Kidney (tissue), 14 donors: ENCODE results near the gene SP3. TPM values are rescaled to one million over a fixed set of nuclear protein-coding genes. Genes with fewer than 3 reads are reported as not detected.

ENCODE experiments used
- DNase-seq, 5 donors: peaks; one replicate each; pipeline ENCODE4 v3.0.0-alpha.2; 2013 to 2020
- FAIRE-seq: peaks from 2 replicates; lab custom pipeline; 2012; peaks lifted over from hg19 to GRCh38; lab: Jason Lieb, UNC
- H3K27ac ChIP-seq, 2 donors: one replicate each; pipeline ENCODE4 v1.7.0; 2013; ENCODE audit warnings: low read depth in 2 of 2, low read length in 2 of 2, inconsistent platforms in 1 of 2
- H3K27me3 ChIP-seq: one replicate; pipeline ENCODE4 v1.7.1; 2013; ENCODE audit warnings: low read length, inconsistent platforms; ENCODE audit not compliant: control insufficient read depth, insufficient read depth
- H3K36me3 ChIP-seq, 3 donors: one replicate each; pipeline versions ENCODE4 v1.7.0 to v1.7.1; 2013; ENCODE audit warnings: low read length in 3 of 3, control low read depth in 1 of 3, inconsistent platforms in 1 of 3; ENCODE audit not compliant: insufficient read depth in 3 of 3, control insufficient read depth in 2 of 3
- H3K4me1 ChIP-seq, 3 donors: one replicate each; pipeline versions ENCODE4 v1.7.0 to v1.7.1; 2013; ENCODE audit warnings: low read length in 3 of 3, inconsistent platforms in 1 of 3, low read depth in 1 of 3; ENCODE audit not compliant: control insufficient read depth in 2 of 3, insufficient read depth in 2 of 3
- H3K4me3 ChIP-seq, 3 donors: one replicate each; pipeline versions ENCODE4 v1.7.0 to v1.8.1; 2013; ENCODE audit warnings: low read length in 3 of 3, control low read depth in 1 of 3, inconsistent platforms in 1 of 3
- H3K9ac ChIP-seq, 3 donors: one replicate each; pipeline versions ENCODE4 v1.7.0 to v1.7.1; 2013; ENCODE audit warnings: low read length in 3 of 3, control low read depth in 1 of 3, inconsistent platforms in 1 of 3
- H3K9me3 ChIP-seq, 3 donors: one replicate each; pipeline versions ENCODE4 v1.7.0 to v1.7.1; 2013; ENCODE audit warnings: low read length in 3 of 3, control low read depth in 1 of 3, inconsistent platforms in 1 of 3; ENCODE audit not compliant: control insufficient read depth in 2 of 3, insufficient read depth in 1 of 3
- CTCF ChIP-seq: IDR thresholded peaks from 3 replicates; pipeline ENCODE4 v1.5.1; 2012; ENCODE audit warnings: mild to moderate bottlenecking, moderate library complexity, borderline replicate concordance; ENCODE audit not compliant: insufficient read depth; ENCODE audit errors: extremely low read depth
- intact Hi-C: fragments of 100-400 bp; cut with DNase I; formaldehyde crosslinking; loops from one replicate; pipeline ENCODE4 v1.11.1; 2022
- polyA plus RNA-seq: library from polyadenylated mRNA; stranded (reverse); fragments of 350-450 nt; fragmentation: Illumina TruSeq; extraction: RNeasy Lipid Tissue Mini Kit (QIAGEN cat#74804); gene quantifications from one replicate; pipeline ENCODE4 v1.2.3, GENCODE V29; 2014; ENCODE audit warnings: low read depth, low replicate concordance; ENCODE audit not compliant: insufficient read depth
- total RNA-seq: library from RNA; stranded (reverse); fragmentation: NEBNext Ultra II Directional; extraction: Animal tissue kit (Norgen Biotek cat#: 25700); gene quantifications from one replicate; pipeline ENCODE4 v1.2.1, GENCODE V29; 2021
- donor health status: control.
- donor health status: control.
- donor health status: control.
- donor health status: control.
- donor health status: control.
- donor health status: DM: yes; HTN: yes; CAD: no.
- donor health status: Normal renal cell carcinoma (clear cell type).

Gene SP3
- total and polyA plus RNA-seq, 2 donors from 2014 or later: 14.5 to 86.2 TPM

GRCh38 chr2:173881461-173881860 lies 83.7 kb downstream of the SP3 start:
- intact Hi-C loops: no loop called here
- no peaks in the 10 kb centered on the region for H3K9me3 ChIP-seq
- no peak overlapping the region for H3K27ac ChIP-seq
- no peak overlapping the region for H3K4me3 ChIP-seq
- no peaks in the 10 kb centered on the region for H3K27me3 ChIP-seq
- no peak overlapping the region for H3K9ac ChIP-seq
- FAIRE-seq: no peak
- DNase-seq: no peak
- H3K36me3 ChIP-seq: no peaks in the 10 kb centered on the region
- H3K4me1 ChIP-seq: no peaks in the 10 kb centered on the region
- TF ChIP-seq CTCF: no peak

GRCh38 chr2:173880561-173880960 lies 84.6 kb downstream of the SP3 start:
- Histone ChIP-seq H3K9me3 (no peaks in the 10 kb centered on the region), H3K4me3 (no peak overlapping the region), H3K27ac (no peak overlapping the region), H3K27me3 (no peaks in the 10 kb centered on the region), H3K4me1 (no peaks in the 10 kb centered on the region), H3K9ac (no peak overlapping the region), H3K36me3 (no peaks in the 10 kb centered on the region)
- FAIRE-seq: no peak
- intact Hi-C loops: no loop called here
- TF ChIP-seq CTCF: no peak
- no peak for DNase-seq

GRCh38 chr2:173876833-173877413 lies 88.2 kb downstream of the SP3 start:
- no peak overlapping the region for H3K9ac ChIP-seq
- H3K27me3 ChIP-seq: no peaks in the 10 kb centered on the region
- no peaks in the 10 kb centered on the region for H3K36me3 ChIP-seq
- no peak for TF ChIP-seq CTCF
- intact Hi-C loops: no loop called here
- H3K4me3 ChIP-seq: no peak overlapping the region
- no peaks in the 10 kb centered on the region for H3K4me1 ChIP-seq
- FAIRE-seq: no peak
- no peak overlapping the region for H3K27ac ChIP-seq
- DNase-seq: no peak
- no peaks in the 10 kb centered on the region for H3K9me3 ChIP-seq

GRCh38 chr2:173874894-173875237 lies 90.3 kb downstream of the SP3 start:
- no peak overlapping the region for H3K9ac ChIP-seq
- no peaks in the 10 kb centered on the region for H3K36me3 ChIP-seq
- DNase-seq (peak in 2 of 5 donors; percentile 61 to 64), FAIRE-seq (no peak)
- no peak overlapping the region for H3K27ac ChIP-seq
- no peaks in the 10 kb centered on the region for H3K27me3 ChIP-seq
- no peak for TF ChIP-seq CTCF
- intact Hi-C loops: no loop called here
- H3K4me1 ChIP-seq: no peaks in the 10 kb centered on the region
- no peak overlapping the region for H3K4me3 ChIP-seq
- H3K9me3 ChIP-seq: no peaks in the 10 kb centered on the region
